GM19372 (cell line): ENCODE data around the gene EDDM13.
A peak's percentile ranks its signal among the peaks of the same experiment; 100 is the strongest.
"Not testable (repeated sequence)": the region's sequence is repeated elsewhere in the genome, so short reads cannot be mapped to it uniquely, and the experiment has no call there.

Experiments
- ATAC-seq: cut with Tn5 transposase; IDR thresholded peaks from one replicate; pipeline ENCODE4 v1.9.1; 2021; ENCODE audit warnings: mild to moderate bottlenecking, low read depth, moderate library complexity; ENCODE audit not compliant: unreplicated experiment

The EDDM13 gene

DNA sequence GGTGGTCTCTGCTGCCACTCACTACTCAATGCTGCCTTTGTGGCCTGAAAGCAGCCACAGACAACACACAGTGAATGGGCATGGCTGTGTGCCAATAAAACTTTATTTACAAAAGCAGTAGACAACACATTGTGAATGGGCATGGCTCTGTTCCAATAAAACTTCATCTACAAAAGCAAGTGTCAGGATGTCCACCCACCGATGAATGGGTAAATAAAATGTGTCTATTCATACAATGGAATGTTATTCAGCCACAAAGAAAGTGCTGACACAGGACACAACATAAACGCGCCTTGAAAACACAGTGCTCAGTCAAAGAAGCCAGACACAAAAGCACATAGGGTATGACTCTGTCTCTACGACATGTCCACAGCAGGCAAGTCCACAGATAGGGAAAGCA is 22.0 kb downstream of the EDDM13 start:
- no peak for ATAC-seq

DNA sequence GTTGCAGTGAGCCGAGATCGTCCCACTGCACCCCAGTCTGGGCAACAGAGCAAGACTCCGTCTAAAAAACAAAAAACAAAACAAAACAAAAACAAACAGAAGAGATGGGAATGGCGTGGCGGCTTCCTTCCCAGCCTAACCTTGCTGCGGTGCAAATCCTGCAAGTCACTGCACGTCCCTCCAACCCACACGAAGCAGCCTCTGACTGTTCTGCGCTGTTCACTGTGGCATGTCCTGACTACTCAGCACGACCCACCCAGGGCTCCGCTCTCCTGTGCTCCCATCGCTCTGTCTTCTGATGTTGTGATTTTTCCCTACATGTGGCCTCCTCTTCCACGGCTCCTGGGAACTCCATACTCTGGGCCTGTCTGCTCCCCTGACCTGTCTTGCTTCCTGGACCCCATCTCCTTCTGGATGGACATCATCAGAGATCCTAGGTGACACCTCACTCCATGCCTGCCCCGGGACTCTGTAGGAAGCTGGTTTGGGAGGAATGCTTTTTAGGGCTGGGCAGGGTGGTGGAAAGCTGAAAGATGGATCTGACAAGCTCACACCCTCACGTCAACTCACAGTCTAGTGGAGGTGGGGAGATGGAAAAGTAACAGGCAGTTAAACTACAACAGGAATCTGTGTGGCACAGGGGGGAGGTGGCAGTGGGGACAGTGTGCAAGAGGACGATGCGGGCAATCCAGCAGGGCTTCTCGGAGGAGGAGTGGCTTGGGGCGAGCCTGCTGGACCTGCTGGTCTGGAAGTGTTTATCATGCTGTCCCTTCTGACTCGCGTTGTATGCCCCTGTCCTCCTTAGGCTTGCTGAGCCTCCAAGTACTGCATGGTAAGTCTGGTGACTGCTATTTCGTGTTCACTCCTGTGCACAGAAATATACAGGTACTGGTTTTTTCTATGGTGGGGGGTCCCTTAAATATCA is 23.2 kb downstream of the EDDM13 start:
- ATAC-seq: no peak

DNA sequence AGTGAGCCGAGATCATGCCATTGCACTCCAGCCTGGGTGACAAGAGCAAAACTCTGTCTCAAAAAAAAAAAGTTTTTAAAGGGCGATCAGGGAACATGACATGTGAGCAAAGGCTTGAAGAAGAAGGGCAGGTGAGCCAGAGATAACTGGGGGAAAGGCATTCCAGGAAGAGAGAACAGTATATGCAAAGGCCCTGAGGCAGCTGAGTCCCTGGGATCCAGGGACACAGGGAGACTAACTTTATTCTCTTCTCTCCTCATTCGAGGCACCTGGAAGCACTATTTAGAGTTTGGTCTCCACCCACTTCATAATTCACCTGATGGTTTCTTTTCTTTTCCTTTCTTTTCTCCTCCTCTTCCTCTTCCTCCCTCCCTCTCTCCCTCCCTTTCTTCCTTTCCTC is 24.5 kb downstream of the EDDM13 start:
- ATAC-seq: no peak

DNA sequence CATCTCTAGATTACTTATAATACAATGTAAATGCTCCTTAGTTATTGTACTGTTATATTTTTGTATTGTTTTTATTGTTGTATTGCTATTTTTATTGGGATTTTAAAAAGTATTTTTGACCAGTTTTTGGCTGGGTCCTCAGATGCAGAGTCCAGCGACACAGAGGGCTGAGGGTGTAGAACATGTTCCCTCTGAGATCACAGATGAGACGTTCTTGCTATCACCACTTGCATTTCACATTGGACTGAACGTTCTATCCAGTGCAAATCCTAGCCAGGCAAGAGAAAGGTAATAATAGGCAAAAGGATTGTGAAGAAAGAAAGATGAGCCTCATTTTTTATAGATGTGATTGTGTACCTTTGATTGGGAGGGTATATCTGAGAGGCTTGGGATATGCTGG is 27.1 kb downstream of the EDDM13 start:
- ATAC-seq: no peak

DNA sequence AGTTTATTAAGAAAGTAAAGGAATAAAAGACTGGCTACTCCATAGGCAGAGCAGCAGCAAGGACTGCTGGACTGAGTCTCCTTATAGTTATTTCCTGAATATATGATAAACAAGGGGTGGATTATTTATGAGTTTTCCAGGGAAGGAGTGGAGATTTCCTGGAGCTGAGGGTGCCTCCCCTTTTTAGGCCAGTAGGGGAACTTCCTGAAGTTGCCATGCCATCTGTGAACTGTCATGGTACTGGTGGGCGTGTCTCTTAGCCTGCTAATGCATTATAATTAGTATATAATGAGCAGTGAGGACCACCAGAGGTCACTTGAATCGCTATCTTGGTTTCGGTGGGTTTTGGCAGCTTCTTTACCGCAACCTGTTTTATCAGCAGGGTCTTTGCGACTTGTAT is 28.6 kb downstream of the EDDM13 start:
- no peak for ATAC-seq

DNA sequence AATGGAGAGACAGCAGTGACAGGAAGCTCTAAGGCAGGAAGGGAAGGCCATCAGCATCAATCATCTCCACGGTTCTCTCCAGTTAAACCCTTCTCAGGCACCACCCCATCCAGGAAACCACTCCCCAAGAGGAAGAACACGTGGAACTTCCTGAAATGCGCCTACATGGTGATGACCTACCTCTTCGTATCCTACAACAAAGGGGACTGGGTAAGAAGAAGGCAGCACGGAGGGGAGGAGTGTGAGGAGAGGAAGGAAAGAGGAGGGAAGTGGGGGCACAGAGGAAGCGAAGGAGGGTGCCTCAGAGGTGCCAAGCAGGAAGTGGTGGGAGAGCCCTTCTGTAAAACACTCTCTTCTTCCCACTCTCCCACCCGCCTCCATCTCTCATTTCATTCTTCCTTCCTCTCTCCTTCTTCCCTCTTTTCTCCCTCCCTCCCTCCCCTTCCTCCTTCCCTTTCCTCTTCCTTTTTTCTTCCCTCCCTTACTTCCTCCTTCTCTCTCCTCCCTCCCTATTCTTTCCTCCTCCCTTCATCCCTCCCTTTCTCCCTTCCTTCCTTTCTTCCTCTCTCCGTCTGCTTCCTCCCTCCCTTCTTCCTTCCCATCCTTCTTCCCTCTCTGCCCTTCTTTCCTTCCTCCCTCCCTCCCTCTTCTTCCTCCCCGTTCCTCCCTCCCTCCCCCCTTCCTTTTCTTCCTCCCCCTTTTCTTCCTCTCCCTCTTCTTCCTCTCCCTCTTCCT is 29.5 kb downstream of the EDDM13 start:
- ATAC-seq: no peak

DNA sequence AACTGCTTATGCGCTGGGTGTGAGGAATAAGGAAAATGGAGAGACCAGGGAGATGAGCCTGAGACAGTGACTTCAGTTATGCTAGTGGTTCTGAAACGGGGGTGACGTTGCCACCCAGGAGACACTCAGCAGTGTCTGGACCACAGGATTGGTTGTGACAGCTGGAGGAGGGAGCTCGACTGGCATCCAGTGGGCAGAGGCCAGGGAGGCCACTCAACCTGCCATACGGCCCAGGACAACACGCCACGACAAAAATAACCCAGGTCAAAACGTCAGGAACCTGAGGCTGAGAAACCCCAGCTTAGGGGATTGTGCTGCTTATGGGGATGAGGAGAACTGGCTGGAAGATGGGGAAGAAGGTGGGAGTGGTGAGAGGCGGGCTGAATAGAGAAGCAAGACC is 31.7 kb downstream of the EDDM13 start:
- ATAC-seq: no peak

DNA sequence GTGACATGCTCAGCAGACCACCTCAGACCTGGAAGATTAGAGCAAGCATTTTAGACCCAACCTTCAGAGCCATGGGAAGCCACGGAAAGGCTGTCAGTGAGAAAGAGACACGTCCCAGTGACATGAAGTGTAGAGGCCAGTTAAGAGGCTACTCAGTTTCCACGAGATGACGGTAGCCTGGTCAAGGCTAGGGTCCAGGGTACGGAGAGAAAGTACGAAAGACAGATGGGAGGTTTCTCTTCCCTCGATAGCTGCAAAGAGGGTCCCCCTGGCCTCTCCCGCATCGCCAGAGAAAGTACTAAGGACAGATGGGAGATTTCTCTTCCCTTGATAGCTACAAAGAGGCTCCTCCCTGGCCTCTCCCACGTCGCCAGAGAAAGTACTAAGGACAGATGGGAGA is 33.5 kb downstream of the EDDM13 start:
- no peak for ATAC-seq

DNA sequence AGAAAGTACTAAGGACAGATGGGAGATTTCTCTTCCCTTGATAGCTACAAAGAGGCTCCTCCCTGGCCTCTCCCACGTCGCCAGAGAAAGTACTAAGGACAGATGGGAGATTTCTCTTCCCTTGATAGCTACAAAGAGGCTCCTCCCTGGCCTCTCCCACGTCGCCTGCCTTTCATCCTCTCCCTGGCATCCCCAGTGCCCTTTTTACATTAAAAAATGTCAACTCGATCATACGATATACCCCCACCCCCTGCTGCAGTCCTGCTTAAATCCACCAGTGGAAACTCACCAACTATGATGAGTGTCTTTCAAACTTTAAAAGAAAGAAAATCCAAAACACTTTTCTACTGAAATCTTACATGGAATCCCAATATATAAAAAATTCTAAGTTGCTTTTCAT is 34.5 kb downstream of the EDDM13 start:
- ATAC-seq: not testable (repeated sequence)

DNA sequence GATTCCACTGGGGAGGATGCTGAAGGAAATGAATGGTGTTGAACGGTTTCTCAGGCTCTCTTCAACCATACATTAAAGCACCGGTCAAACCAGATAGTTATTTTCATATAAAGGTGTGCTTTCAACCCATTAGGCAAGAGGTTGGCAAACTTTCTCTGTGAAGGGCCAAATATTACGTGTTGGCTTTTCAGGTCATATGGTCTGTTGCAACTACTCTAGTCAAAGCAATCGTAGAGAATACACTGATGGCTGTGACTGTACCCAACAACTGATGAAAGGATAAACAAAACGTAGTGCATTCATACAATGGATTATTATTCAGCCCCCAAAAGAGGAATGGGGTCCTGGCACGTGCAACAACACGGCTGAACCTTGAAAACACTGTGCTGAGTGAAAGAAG is 36.2 kb downstream of the EDDM13 start:
- ATAC-seq: no peak

DNA sequence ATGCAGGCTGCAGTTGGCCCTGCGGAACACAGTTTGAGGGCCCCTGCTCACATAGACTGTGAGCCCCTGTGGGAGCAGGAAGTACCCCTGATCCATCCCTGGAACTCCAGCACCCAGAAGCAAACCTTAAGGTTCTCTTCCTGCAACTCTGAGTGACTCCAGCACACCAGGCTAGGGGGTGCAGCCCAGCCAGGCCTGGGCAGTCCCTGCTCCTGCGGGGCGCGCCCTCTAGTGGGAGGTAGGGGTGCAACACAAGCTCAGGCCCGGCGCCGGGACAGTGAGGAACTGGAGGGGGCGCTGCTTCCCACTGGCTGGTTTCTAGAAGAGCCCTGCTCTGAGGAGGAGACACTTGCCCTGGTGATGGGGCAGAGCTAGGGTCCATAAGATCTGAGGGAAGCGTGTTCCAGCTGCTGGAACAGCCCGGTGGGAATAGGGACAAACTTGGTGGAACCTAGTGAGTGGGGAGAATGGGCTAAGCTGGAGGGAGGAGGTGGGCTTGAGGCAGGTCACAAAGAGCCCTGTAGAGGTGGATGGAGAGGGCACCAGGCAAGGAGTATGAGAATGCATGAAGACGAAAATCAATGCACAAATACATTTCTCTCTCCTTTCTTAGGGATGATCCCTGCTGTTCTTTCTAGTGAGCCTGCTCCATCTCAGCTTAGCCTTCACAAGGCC is 37.1 kb downstream of the EDDM13 start:
- ATAC-seq: no peak

DNA sequence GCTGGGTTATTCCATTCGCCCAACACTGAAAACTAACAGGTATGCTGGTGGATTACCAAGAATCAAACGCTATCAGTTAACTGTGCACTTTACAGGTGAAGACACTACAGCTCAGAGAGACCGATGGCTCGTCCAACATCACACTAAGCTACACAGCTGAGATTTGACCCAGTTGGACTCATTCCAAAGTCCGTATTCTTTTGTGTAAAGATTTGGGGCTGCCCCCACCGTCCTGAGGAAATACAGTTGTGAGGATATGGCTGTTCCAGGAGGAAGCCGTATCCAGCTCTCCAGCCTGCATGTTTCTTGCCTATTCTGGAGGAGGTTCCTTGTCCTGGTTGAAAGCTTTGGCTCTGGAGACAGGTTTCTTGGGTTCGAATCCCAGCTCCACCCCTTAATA is 37.9 kb downstream of the EDDM13 start:
- no peak for ATAC-seq

DNA sequence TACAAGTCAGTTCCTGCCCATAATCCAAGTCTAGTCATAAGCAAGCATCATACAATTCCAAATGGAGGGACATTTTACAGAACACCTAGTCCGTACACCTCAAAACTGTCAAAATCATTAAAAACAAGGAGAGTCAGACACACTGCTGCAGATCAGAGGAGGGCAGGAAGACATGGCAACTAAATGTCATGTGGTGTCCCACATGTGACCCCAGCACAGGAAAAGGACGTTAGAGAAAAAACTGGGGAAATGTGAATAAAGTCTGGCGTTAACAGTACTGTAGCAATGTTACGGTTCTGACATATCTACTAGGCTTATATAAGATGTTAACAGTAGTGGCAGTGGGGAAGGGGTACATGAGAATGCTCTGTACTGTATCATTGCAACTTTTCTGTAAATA is 39.8 kb downstream of the EDDM13 start:
- ATAC-seq: no peak

DNA sequence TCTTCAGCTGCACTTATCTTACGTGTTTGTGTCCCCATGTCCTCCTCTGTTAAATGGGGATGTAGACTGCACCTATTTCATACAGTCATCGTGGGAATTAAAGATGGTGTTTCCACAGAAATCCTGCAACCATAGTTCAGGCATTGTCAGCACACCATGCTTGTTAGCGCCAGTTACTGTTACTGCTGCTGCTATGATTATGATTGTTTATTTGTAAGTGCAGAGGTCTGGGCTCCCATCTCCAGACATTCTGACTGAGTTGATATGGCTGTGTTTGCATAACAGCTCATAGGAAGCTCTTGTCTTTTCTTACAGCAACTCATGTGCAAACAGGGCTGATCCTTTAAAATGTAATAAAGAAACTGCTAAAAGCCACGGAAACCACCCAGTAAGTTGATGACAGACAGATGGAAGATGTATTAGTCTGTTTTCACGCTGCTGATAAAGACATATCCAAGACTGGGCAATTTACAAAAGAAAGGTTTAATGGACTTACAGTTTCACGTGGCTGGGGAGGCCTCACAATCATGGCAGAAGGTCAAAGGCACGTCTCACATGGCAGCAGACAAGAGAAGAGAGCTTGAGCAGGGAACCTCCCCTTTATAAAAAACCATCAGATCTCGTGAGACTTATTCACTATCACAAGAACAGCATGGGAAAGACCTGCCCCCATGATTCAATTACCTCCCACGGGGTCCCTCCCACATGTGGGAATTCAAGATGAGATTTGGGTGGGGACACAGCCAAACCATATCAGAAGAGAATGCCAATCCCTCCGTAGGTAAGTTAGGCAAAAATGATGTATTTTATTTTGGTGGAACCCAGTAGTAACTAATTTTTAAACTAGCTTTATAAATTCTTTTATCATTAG is 40.5 kb downstream of the EDDM13 start:
- ATAC-seq: no peak

DNA sequence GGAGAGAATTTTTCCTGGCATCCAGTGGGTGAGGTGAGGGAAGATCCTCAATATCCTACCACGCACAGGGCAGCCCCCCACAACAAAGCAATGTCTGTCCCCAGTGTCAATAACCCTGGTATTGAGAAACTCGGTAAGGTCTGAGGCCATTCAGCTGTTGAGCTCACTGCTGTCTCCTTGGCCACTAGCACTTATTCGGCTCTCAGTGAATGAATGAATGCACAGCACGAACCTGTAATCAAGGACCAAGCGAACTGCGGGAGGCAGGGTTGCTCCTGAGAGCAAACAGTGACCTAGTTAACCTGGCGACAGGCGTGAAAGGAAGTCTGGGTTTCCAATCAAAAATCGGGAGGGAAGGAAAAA is 41.5 kb downstream of the EDDM13 start:
- ATAC-seq: no peak

DNA sequence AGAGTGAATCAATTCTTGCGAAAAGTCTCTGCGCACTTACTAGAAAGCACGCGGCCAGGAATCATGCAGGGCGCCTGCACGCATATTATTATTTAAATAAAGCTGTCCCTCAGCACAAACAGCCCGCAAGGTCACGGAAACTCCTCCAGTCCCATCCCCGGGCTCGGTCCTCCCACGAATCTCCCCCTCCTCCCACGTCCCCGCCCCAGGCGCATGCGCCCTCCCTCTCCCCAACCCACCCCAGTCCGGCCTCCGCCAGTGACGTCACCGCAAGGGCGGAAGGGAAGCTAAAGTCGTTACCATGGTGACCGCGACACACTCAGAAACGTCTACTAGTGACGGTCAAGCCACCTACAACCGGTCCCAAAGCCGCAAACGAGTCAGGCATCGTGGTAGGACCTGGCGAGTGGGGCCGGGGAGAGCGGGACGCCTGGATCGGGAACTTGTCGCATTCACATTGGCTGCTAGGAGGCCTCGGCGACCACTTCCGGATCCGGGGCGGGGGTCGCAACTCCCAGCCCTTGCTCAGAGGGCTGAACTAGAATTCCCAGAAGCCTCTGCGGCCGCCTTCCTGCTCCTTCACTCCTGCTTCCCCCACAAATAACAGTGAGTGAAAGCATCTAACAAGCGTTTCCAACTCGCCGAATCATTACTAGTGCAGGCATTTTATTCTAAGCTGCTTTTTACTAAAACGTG is 42.0 kb downstream of the EDDM13 start, which contains the start of gene ZSCAN5A:
Gene ZSCAN5A (minus strand): TSS at position 459 of the 696 bp plus-strand sequence. CDS start 89,793 bp downstream, outside the sequence.
- ATAC-seq: peak; percentile 68

DNA sequence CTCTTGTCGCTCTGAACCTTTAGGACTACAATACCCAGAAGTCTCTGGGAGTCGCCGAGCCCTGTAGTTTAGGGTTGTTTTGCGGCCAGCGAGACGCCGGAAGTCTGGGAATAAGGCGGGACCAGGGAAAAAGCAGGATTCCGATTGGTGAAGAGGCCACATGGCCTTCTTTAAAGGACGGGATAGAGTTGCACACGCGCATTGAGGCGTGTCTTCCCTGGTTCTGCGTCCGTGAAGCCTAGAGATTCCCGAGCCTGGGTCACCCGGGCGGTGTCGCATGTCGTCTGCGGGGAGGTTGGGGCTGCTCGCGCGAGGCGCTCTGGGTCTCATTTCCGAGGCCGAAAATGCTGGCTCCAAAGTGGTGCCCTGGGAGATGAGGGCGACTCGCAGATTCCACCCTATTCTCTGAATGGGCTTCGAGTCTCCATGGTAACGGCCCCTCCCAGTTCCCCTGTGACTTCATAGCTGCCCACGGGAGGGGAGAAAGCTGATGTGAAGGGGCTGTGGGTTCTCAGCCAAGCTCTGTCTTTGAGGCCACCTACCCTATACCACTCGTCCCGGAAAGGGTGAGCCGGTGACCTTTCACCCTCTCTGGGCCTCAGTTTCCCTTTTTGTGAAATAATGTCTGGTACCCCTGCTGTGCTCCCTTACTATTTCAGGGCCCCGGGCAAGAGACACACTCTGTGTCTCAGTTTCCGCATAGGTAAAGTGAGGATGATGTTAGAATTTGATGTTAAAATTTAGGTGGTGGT is 42.7 kb downstream of the EDDM13 start:
- peak; percentile 77 for ATAC-seq

DNA sequence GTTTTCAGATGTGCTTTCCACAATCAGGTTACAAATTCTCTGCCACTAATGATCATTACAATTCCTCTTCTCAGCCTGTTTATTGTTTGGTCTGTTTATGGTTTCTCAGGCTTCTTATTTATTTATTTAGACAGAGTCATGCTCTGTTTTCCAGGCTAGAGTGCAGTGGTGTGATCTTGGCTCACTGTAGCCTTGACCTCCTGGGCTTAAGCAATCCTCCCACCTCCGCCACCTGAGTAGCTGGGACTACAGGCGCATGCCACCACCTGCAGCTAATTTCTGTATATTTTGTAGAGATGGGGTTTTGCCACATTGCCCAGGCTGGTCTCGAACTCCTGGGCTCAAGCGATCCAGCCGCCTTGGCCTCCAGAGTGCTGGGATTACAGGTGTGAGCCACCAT is 44.2 kb downstream of the EDDM13 start:
- no peak for ATAC-seq

DNA sequence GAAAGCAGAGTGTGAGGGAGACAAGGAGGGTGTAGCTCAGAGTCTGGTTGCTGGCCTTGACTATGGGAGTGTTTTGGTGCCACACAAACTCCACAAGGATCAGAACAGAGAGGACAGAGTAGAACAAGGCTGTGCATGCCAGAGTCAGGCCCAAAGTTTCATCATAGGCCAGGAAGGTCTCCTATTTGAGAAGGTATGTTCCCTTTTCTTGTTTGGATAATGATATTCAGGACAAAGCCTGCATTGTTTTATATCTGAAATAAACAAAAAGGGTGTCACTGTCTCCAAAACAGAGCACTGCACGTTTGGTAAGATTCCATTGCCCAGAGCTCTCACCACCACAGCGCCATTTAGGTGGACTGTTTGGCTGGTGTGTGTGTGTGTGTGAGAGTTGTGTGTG is 45.2 kb downstream of the EDDM13 start:
- no peak for ATAC-seq
